CD4-positive, alpha-beta T cell (primary cell): Measurements from ENCODE around the gene VEGFD. TPM values are rescaled to one million over a fixed set of nuclear protein-coding genes. Genes with fewer than 3 reads are reported as not detected.

Experiments used
- ATAC-seq: fragments of 200-7000 bp; cut with Tn5 transposase; one replicate; pipeline ENCODE4 v1.10.0; 2022; ENCODE audit warnings: mild to moderate bottlenecking; ENCODE audit not compliant: poor library complexity
- CTCF ChIA-PET: fragments of 350-600 bp; sonication (Branson Sonifier 250); formaldehyde crosslinking; loops from one replicate; lab custom pipeline; 2021; ENCODE audit warnings: antibody characterized with exemption, inconsistent platforms; lab: Charles Lee
- POLR2A ChIA-PET: fragments of 350-600 bp; sonication (Branson Sonifier 250); formaldehyde crosslinking; loops from one replicate; lab custom pipeline; 2021; ENCODE audit warnings: antibody characterized with exemption, inconsistent platforms; lab: Charles Lee
- DNase-seq, 14 experiments: peaks; one replicate each; pipeline ENCODE4 v3.0.0-alpha.2; 2013 to 2020; ENCODE audit warnings: mixed read lengths in 2 of 14
- H3K27ac ChIP-seq, 2 donors: one replicate each; pipeline versions ENCODE4 v1.5.1 to v1.7.0; 2013; ENCODE audit warnings: low read length in 2 of 2, low read depth in 1 of 2, mild to moderate bottlenecking in 1 of 2
- H3K27me3 ChIP-seq, 2 experiments: 1 replicate in 1 of 2; 2 replicates in 1 of 2; pipeline versions ENCODE4 v1.6.1 to v1.7.0; 2013; ENCODE audit warnings: low read length in 2 of 2, control low read depth in 1 of 2, mild to moderate bottlenecking in 1 of 2, moderate library complexity in 1 of 2; ENCODE audit not compliant: insufficient read depth in 2 of 2, control insufficient read depth in 1 of 2
- H3K36me3 ChIP-seq: one replicate; pipeline ENCODE4 v1.6.1; 2013; ENCODE audit warnings: low read length, control low read depth; ENCODE audit not compliant: insufficient read depth
- H3K4me1 ChIP-seq: one replicate; pipeline ENCODE4 v1.6.1; 2013; ENCODE audit warnings: low read length, control low read depth; ENCODE audit not compliant: insufficient read depth
- H3K4me3 ChIP-seq: one replicate; pipeline ENCODE4 v1.5.1; 2013; ENCODE audit warnings: mild to moderate bottlenecking, low read length, moderate library complexity
- H3K9me3 ChIP-seq, 2 experiments: 1 replicate in 1 of 2; 2 replicates in 1 of 2; pipeline versions ENCODE4 v1.6.1 to v1.7.0; 2013; ENCODE audit warnings: low read length in 2 of 2, mild to moderate bottlenecking in 2 of 2, control low read depth in 1 of 2, moderate library complexity in 1 of 2; ENCODE audit not compliant: control insufficient read depth in 1 of 2, insufficient read depth in 1 of 2
- H3K27ac Mint-ChIP-seq: one replicate; pipeline ENCODE4 v1.8.0; 2020; ENCODE audit warnings: mixed read lengths
- H3K27me3 Mint-ChIP-seq: one replicate; pipeline ENCODE4 v1.8.0; 2021; ENCODE audit warnings: mixed read lengths
- H3K36me3 Mint-ChIP-seq: one replicate; pipeline ENCODE4 v1.8.0; 2021; ENCODE audit warnings: low read depth, mixed read lengths
- H3K4me1 Mint-ChIP-seq: one replicate; pipeline ENCODE4 v1.8.0; 2021; ENCODE audit warnings: low read depth, mixed read lengths
- H3K4me3 Mint-ChIP-seq: one replicate; pipeline ENCODE4 v1.8.0; 2020; ENCODE audit warnings: mild to moderate bottlenecking, mixed read lengths
- H3K9me3 Mint-ChIP-seq: one replicate; pipeline ENCODE4 v1.8.0; 2020; ENCODE audit warnings: mixed read lengths
- CTCF ChIP-seq: fragments of 200-600 bp; IDR thresholded peaks from one replicate; pipeline ENCODE4 v1.8.0; 2022; ENCODE audit warnings: antibody characterized with exemption, mild to moderate bottlenecking
- intact Hi-C, 2 experiments: fragments of 100-400 bp; cut with DNase I in 1 of 2; cut with micrococcal nuclease in 1 of 2; formaldehyde crosslinking; loops; one replicate each; pipeline versions ENCODE4 v1.15.1 to v1.9.0; 2023 to 2025; cut with DNase I, micrococcal nuclease
- polyA plus RNA-seq, 2 donors: library from polyadenylated mRNA; unstranded; fragments of 120-200 nt; gene quantifications; one replicate each; pipeline ENCODE4 v1.2.1, GENCODE V29; 2013
- total RNA-seq, 174 experiments: library from RNA in 2 of 174; stranded (reverse) in 2 of 174; gene quantifications; one replicate each; pipeline ENCODE4 v1.2.3 and lab custom pipeline; 2021 to 2026

Gene VEGFD
- total RNA-seq: not detected
- polyA plus RNA-seq (2013, experiment 1 of 2): not detected
- 0.03 TPM for polyA plus RNA-seq (2013, experiment 2 of 2)
- 0 to 0.20 (median 0) reads per million in 172 experiments for total RNA-seq (lab: John Stamatoyannopoulos, UW)

- CTCF ChIA-PET: no interaction called here
- Mint-ChIP-seq H3K4me3 (no peak within 1 kb of the TSS), H3K9me3 (no peaks in the 10 kb centered on the region), H3K27me3 (peaks cover 18% of the 10 kb centered on the region), H3K27ac (no peak within 1 kb of the TSS), H3K36me3 (no peaks in the 10 kb centered on the region), H3K4me1 (no peaks in the 10 kb centered on the region)
- DNase-seq (no peak), ATAC-seq (no peak)
- no peak for TF ChIP-seq CTCF
- Histone ChIP-seq H3K36me3 (no peaks in the 10 kb centered on the region), H3K27ac (no peak within 1 kb of the TSS), H3K4me1 (no peaks in the 10 kb centered on the region), H3K9me3 (no peaks in the 10 kb centered on the region), H3K4me3 (no peak within 1 kb of the TSS), H3K27me3 (no peaks in the 10 kb centered on the region)
- intact Hi-C loops: no loop called here
- POLR2A ChIA-PET: no interaction called here
Observed at GRCh38 chrX:15384304-15384703, at the start of gene VEGFD. Gene VEGFD, minus strand, starts transcription at chrX:15384413. Its CDS starts 467 bp downstream, at chrX:15383946.

GRCh38 chrX:15430584-15430983 lies 46.4 kb upstream of the VEGFD start:
- H3K27ac Mint-ChIP-seq: no peak overlapping the region
- H3K9me3 ChIP-seq: no peaks in the 10 kb centered on the region
- H3K27me3 Mint-ChIP-seq: peaks cover 27% of the 10 kb centered on the region
- ChIA-PET CTCF (no interaction called here), POLR2A (no interaction called here)
- H3K4me1 Mint-ChIP-seq: no peaks in the 10 kb centered on the region
- H3K27me3 ChIP-seq: no peaks in the 10 kb centered on the region
- no peak overlapping the region for H3K4me3 ChIP-seq
- intact Hi-C loops: no loop called here
- DNase-seq (no peak), ATAC-seq (no peak)
- H3K27ac ChIP-seq: no peak overlapping the region
- no peaks in the 10 kb centered on the region for H3K9me3 Mint-ChIP-seq
- H3K4me1 ChIP-seq: no peaks in the 10 kb centered on the region
- H3K4me3 Mint-ChIP-seq: no peak overlapping the region
- no peaks in the 10 kb centered on the region for H3K36me3 Mint-ChIP-seq
- TF ChIP-seq CTCF: no peak
- no peaks in the 10 kb centered on the region for H3K36me3 ChIP-seq

- Histone ChIP-seq H3K27me3 (no peaks in the 10 kb centered on the region), H3K27ac (no peak overlapping the region), H3K4me1 (no peaks in the 10 kb centered on the region), H3K4me3 (no peak overlapping the region), H3K9me3 (no peaks in the 10 kb centered on the region), H3K36me3 (no peaks in the 10 kb centered on the region)
- Mint-ChIP-seq H3K27me3 (peaks cover 27% of the 10 kb centered on the region), H3K27ac (no peak overlapping the region), H3K4me1 (no peaks in the 10 kb centered on the region), H3K4me3 (no peak overlapping the region), H3K9me3 (no peaks in the 10 kb centered on the region), H3K36me3 (no peaks in the 10 kb centered on the region)
- DNase-seq (no peak), ATAC-seq (no peak)
- TF ChIP-seq CTCF: no peak
- POLR2A ChIA-PET: no interaction called here
- CTCF ChIA-PET: no interaction called here
- intact Hi-C loops: no loop called here
Observed at GRCh38 chrX:15430076-15430475, 45.9 kb upstream of the VEGFD start.
